Measurements from ENCODE around the gene TAS2R41.

The TAS2R41 gene

DNA sequence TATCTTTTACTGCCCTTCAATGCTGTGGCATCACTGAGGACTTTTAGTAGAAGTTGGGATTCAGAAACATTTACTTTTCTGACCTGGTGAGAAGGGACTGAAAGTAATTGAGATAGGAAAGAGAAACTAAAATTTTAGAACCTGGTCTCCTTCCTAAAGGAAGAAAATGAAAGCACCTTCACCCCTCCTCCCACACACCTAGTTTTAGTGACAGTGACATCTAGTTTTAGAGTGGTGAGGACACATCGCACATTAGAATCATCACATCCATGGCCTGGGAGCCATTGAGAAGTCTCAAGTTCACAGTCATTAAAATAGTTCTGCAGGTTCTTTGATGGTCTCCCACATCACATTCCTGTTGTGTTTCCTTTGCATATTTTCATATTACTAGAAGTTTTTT is 16.1 kb downstream of the TAS2R41 start:
- no peak for DNase-seq (ENCODE audit: low spot score)

DNA sequence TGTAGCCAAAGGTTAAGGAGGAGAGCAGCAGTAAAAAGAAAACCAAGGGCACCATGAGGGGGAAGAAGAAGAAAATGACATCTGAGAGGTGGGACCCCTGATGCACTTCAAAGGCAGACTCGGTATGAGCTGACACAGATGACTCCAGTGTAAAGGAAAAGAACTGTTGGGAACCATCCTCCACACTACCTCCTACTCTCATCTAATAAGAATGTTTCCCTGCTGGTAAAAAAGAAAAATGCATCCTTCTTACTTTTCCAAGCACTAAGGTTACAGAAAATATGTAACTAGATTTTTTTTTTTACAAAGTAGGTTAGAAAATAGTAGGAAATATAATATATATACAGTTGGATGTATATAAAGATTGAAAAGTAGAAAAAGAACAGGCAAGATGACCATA is 16.9 kb downstream of the TAS2R41 start:
- no peak for DNase-seq (ENCODE audit: low spot score)

GRCh38 chr7:143495851-143496250 is 18.2 kb downstream of the TAS2R41 start:
- DNase-seq (ENCODE audit: low spot score) = no peak

DNA sequence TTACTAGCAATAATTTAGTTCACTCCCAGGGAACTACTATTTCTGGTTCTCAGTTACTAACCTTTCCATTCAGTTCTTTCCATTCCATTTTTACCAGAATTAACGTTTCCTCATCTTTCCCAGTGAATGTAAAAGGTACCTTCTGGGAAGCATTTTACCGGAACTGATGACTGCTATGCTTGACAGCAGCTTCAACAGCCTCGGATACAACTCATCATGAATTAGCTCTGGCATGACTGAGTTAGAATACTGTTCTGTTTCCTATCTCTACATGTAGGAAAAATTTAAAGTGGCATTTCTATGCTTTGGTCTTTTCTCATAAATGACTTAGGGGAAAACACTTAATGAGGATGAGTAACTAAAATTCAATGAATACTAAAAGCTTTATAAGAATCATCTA is 18.6 kb downstream of the TAS2R41 start:
- DNase-seq (ENCODE audit: low spot score) = no peak

- no peak for DNase-seq (ENCODE audit: low spot score)
These were observed 19.5 kb downstream of the TAS2R41 start for GRCh38 chr7:143497008-143497795.

GRCh38 chr7:143499246-143499645 is 21.6 kb downstream of the TAS2R41 start:
- DNase-seq (ENCODE audit: low spot score) = no peak

GRCh38 chr7:143499743-143500348 is 22.2 kb downstream of the TAS2R41 start:
- no peak for DNase-seq (ENCODE audit: low spot score)

GRCh38 chr7:143503261-143503660 is 25.6 kb downstream of the TAS2R41 start:
- no peak for DNase-seq (ENCODE audit: low spot score)

DNA sequence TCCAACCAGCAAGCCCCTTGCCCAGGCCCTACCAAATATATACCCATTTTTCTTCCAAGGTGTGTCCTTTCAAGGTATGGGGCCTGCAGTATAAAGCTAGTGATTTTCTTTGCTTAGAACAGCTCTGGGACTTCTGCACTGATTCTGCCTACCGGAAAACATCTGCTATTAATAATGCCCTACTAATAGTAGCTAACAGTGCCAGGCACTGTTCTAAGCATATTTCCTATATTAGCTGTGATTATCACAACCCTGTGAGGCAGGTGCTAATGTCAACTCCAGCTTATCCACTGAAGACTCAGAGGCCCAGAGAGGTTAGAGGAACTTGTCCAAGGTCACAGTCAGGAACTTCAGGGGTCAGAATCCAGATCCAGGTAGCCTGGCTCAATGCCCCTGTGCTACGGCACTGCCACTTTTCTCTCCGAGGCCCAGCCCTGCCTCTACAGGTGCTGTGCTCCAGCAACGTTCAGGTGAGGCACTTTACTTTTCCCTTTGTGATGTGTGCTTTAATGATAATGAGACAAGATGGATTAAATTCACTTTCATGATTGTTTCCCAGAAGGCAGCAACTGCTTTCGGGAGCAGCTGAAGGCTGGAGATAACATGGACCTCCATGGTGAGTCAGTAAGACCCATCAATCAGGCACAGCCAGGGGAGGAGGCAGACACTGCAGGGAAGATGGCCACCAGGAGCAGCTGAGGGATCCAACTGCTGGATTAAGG is 26.7 kb downstream of the TAS2R41 start:
- DNase-seq (ENCODE audit: low spot score) = no peak

- no peak for DNase-seq (ENCODE audit: low spot score)
These were observed 27.2 kb downstream of the TAS2R41 start for GRCh38 chr7:143504937-143505297.

DNA sequence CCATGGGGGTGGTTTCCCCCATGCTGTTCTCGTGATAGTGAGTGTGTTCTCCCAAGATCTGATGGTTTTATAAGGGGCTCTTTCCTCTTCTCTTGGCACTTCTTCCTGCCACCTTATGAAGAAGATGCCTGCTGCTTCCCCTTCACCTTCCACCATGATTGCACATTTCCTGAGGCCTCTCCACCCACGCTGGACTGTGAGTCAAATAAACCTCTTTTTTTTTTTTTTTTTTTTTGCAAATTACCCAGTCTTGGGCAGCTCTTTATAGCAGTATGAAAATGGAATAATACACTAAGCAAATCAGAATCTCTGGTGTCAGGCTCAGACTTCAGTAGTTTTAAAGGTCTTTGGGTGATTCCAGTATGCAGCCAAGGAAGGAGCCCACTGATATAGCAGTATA is 28.2 kb downstream of the TAS2R41 start:
- DNase-seq (ENCODE audit: low spot score) = no peak

DNA sequence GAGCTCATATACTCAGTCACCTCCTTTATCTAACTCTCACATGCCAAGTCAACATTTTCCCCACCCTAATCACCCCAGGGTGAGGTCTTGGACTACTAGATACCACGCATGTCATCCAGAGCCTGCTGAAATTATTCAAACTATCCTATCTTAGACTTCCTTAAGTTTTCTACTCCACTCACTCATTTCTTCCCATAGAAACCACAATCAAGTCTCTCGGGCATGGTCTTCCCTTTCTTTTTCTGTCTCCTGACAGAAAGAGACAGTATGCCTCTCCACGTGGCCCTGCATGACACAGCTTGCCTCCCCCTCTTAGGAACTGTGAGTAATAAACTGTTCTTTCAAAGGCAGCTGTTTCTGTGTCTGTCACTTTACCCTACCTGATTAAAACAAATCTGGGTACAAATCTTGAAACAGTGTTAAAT is 29.4 kb downstream of the TAS2R41 start:
- no peak for DNase-seq (ENCODE audit: low spot score)

DNA sequence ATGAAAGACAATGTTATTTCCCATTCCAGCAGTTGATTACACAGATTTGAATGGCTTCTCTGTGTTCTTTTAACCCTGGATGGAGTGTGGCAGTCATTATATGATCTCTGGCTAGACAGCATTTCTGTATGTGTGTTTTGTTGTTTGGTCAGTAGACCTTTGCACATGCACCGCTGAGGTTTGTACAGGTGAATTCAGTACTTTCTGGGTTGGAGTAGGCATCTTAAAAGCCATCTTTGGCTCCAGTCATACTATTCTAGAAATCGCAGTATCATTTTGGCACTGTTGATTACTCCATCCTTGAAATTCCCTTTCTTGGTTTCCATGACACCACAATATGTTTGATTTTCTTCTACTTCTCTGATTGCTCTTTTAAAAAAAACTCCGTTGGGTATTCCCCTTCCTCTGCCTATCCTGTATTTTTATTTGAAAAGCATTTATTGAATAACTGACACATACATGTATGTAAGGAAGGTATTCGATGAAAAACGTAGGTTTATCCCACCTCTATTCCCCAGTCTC is 29.9 kb downstream of the TAS2R41 start:
- DNase-seq (ENCODE audit: low spot score) = no peak

GRCh38 chr7:143510854-143511592 is 33.4 kb downstream of the TAS2R41 start:
- no peak for DNase-seq (ENCODE audit: low spot score)

DNA sequence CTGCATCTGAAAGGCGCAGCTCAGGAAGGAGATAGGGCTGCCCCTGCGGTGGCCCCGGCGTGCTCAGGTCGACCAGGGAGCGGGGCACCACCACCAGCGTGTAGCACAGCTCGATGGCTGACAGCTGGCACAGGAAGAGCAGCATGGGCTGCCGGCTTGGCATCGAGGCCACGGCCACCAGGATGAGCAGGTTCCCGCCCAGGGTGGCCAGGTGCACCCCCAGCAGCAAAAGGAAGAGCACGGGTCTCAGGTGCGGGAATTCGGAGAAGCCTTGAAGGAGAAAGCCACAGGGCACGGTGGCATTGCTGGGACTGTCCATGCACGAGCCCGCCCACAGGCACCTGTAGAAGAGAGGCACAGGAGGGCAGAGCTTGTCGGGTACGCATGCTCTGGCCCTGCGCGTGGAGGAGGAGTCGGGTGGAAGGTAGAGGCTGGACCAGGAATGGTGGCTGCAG is 33.9 kb downstream of the TAS2R41 start:
- DNase-seq (ENCODE audit: low spot score) = no peak

GRCh38 chr7:143512488-143513340 is 35.0 kb downstream of the TAS2R41 start:
- no peak for DNase-seq (ENCODE audit: low spot score)

- no peak for DNase-seq (ENCODE audit: low spot score)
These were observed 36.8 kb downstream of the TAS2R41 start for GRCh38 chr7:143514487-143514886.

DNA sequence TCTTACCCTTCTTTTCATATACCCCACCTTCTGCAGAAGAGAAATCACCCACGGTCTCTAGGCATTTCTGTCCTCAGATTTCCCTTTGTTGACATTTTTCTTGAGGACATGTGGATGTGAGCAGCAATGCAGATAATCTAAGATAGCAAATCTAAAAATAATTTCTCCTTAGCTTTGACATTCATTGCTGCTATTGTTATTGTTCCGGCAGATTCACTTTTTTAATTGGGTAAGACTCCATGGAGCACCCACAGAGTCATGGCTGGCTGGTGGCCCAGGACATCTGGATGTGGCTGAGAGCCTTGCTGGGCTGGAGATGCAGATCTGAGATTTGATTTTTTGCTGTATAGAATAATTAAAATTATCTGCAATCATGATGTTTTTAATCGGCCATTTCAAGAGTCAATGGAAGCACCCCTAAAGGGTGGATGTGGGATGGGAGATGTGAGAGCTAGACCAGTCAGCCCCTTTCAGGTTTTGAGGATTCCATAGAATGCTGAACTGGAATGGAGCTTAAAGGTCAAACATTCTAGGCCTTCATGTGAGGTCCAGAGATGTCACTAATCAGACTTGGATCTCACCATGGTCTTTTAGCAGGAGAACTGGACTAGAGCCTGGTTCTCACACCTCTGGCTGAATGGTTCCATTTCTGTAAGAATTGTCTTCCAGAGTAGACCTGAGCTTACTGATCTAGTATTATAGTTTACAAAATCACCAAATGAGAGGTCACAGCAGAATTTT is 37.5 kb downstream of the TAS2R41 start:
- no peak for DNase-seq (ENCODE audit: low spot score)

DNA sequence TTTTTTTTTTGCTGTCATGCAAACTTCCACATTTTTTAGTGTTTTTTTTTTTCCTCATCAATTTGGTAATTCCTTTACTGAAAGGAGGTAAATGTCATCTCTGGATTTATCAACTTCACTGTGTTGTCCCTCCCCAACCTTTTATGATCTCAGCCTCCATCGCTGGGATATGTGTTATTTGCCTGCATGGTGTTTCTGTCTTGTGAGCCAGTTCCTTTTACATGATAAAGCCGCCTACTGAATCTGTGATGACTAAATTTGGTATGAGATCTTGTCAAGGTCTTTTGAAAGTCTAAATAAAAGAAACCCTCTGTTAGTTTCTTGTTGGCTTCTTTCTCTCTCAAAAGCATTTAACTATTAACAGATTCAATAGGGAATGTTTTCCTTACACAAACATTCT is 39.3 kb downstream of the TAS2R41 start:
- DNase-seq (ENCODE audit: low spot score) = no peak

DNA sequence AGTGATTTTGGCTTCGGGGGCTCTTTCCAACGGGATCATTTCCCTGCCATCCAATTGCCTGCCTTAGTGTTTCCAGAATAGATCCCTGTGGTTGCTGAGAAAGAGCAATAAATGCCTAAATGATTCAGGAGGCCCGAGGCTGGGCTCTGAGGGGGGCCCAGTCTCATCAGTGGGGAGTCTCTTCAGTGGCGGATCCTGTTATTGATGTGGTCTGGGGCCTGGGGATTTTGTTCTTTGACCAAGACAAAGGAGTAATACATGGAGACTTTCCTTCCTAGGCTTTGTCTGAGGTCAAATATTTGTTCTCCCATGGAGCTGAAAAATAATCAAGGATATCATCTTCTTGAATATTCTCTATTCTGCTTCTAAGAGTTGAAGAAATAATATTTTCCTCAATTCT is 40.8 kb downstream of the TAS2R41 start:
- DNase-seq (ENCODE audit: low spot score) = no peak

DNA sequence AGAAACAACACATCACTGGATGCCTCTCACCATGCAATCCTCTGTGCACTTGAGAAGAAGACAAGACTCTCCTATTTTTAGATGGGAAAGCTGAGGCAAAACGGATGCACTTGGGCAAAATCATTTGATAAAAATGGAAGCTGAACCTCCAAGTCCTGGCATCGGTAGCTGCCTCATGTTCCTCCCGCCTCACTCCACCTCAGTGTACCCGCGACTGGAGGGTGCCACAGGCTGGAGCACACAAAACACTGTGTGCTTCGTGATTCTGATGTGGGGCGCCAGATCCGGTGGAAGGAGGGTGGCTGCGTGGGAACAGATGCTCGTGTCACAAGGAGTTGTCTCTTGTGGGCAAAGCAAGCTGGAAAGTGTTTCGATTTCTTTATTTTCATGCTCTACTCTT is 41.3 kb downstream of the TAS2R41 start:
- DNase-seq (ENCODE audit: low spot score) = no peak

All from D341Med (cell line).